NCI-H1930 (cell line): ENCODE measurements around the gene TUBA8.
"Not testable (repeated sequence)": the region's sequence is repeated elsewhere in the genome, so short reads cannot be mapped to it uniquely, and the experiment has no call there.

ENCODE experiments used
- DNase-seq, 2 experiments: peaks; one replicate each; lab custom pipeline; 2025; lab: John Stamatoyannopoulos, UW

Gene TUBA8

DNA sequence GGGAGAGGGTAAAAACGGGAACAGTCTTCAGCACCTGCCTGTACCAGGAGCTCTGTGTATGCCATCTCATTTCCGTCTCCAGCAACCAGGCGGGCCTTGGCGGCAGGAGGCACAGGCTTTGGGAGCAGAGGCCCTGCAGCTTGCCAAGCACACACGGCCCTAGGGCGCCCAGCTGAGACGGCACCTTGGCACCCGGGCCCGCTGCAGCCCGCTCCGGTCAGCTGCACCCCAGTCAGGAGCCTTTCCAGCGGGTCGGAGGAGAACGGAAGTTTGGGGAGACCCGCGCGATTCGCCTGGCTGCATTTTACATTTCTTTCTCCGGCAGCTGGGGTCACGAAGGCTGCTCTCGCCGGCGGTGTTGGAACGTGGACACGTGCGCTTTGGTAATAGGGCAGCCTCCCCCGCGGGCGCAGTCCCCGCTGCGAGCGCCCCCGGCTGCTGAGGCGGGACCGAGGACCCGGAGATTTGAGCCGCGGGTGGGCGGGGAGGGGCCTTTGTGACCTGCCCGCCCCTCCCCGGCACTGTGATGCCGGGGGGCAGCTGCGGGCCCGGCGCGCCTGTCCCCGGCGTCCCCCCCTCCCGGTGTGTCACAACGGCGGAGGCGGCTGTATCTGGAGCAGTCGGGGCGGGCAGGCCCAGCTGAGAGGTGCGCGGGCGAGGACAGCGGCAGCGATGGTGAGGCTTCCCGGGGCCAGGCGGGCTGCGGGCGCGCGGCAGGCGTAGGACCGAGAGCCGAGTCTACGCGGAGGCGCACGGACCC, at the start of gene TUBA8:
TSS of gene TUBA8 (plus strand) at position 616 of the 760 bp plus-strand sequence. CDS start at position 673, 57 bp downstream.
- peak in 1 of 2 experiments; percentile 16 for DNase-seq

DNA sequence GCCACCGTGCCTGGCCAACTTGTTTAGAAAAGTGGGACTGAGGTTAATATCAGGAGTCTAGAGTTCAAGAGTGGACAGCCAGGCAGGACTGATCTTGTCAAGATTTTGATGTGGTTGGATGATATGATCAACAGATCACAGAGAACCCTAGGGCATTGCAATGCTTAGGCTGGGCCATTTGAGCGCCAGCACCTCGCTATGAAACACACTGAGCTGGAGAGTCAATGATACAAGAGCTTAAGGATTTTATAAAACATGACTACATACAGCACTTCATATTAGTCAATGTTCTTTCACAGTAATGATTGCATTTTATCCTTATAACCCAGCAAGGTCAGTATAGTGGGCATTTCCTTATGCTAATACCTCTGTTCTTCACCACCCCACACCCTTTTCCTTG, 48.2 kb upstream of the TUBA8 start:
- DNase-seq, result no peak

- no peak for DNase-seq
Measured at GRCh38 chr22:18063306-18063705, 47.3 kb upstream of the TUBA8 start.

DNA sequence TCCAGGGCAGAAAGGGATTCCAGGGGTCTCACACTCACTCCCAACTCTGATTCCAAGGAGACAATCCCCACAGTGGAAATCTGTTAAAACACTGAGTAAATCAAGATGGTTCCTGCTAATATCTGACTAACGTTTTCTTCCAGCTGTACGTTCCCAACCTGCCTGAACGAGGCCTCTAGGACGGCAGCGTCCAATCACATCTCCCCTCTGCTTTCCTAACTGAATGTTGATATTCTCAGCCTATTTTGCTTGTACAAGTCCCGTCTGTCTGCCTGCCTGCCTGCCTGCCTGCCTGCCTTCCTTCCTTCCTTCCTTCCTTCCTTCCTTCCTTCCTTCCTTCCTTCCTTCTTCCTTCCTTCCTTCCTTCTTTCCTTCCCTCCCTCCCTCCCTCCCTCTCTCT, 46.9 kb upstream of the TUBA8 start:
- DNase-seq, result not testable (repeated sequence)

GRCh38 chr22:18064636-18065035, 46.0 kb upstream of the TUBA8 start:
- DNase-seq, result no peak

DNA sequence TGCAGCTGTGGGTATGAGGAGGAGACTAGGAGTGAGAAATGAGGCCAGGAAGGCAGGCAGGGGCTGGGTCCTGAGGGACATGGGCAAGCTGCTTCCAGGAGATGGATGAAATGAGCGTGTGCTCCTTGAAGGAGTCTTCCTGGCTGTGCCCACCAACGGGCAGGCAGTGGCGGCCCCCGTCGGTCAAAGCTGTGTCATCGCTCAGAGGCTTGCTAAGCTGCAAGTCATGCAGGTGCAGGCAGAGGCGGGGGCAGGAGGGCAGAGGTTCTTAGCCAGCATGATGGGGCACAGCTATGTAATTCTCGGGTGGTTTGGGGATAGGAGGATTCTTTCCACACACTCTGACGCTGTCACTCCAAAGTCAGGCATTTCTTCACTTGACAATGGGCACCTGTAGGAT, 45.4 kb upstream of the TUBA8 start:
- DNase-seq, result no peak

DNA sequence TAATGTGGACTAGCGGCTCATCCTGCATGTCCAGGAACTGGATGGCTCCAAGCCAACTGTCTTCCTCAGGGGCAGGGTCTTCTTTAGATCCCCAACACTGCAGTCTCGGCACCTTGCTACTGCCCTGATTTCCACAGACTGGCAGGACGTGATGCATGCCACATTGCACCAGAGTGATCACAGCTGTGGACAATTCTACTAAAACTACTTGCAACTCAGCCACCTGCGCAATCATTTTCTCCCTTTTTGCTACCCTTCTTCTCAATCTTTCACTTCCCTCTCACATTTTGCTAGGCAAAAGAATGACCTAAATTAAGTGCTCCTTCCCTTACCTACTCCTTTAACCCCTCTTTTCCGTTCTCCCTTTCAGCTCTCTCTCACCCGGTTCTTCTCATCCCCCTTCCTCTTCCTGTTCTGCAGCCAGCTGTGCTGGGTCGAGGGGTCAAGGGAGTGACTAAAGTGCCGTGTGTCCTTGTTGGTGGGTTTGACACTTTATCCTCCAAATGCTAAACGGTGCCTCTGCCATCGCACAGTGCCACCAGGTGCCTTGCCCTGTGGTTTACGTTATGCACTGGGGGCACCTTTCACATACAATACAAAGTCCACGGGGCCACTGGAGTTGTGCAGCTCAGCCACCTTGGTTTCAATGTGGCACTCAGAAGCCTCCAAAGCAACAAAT, 44.3 kb upstream of the TUBA8 start:
- no peak for DNase-seq

GRCh38 chr22:18067121-18067520, 43.5 kb upstream of the TUBA8 start:
- DNase-seq, result no peak

- no peak for DNase-seq
Measured at GRCh38 chr22:18067548-18068341, 42.9 kb upstream of the TUBA8 start.

DNA sequence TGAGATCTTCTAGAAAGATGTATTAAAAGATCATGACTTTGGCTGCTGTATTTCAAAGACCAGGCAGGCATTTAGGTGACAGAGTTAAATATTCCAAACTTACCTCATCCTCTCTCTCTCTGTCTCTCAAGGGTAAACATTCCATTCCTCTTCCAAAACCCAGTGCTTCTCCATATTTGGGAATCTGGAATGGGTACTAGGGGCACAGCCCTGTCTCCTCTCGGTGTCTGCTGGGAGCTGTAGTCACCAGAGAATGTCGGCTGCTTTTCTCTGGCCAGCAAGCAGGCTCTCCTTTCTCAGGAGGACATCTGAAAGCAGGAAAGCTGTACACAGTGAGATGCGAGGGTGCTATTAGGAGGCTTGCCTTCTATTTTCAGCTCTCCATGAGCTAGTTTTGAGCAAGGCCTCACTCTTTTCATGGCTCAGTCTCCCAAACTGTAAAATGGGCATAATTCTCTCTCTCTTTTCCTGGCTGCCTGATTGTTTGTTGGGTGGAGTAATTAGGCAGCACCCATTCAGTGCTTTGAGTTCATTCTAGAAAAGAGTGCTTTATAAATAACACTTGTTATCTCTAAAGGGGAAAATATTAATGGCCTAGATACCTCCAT, 42.1 kb upstream of the TUBA8 start:
- no peak for DNase-seq

DNA sequence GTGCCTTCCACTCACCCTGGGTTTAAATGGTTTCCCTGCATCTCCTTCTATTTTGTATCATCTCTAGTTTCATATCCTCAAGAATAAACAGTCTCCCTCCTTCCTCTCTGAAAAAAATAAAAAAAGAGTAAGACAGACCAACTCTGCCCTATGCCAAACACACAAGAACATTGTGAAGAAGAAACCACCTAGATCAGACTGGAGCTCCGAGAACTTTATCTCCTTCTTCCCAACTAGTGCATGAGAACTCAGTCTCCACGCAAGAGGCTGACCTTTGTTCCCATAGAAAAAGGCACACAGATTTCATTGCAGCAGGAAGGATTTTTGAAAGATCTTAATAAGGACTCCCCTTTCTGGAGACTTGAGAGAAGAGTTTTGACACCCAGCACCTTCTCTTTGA, 41.6 kb upstream of the TUBA8 start:
- no peak for DNase-seq

- DNase-seq, result no peak
Measured at GRCh38 chr22:18070041-18070440, 40.6 kb upstream of the TUBA8 start.

- DNase-seq, result no peak
Measured at GRCh38 chr22:18070556-18071306, 39.9 kb upstream of the TUBA8 start.

GRCh38 chr22:18071307-18071967, 39.2 kb upstream of the TUBA8 start:
- not testable (repeated sequence) for DNase-seq

GRCh38 chr22:18071968-18072310, 38.7 kb upstream of the TUBA8 start:
- no peak for DNase-seq

- DNase-seq, result no peak
Measured at GRCh38 chr22:18073467-18073866, 37.1 kb upstream of the TUBA8 start.

DNA sequence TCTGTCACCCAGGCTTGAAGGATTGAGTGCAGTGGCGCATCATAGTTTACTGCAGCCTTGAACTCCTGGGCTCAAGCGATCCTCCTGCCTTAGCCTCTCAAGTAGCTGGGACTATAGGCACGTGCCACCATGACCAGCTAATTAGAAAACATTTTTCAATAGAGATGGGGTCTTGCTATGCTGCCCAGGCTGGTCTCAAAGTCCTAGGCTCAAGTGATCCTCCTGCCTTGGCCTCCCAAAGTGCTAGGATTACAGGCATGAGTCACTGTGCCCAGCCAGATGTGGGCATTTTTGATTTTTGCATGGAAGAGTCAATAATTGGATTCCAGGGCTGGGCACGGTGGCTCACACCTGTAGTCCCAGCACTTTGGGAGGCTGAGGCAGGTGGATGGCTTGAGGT, 36.7 kb upstream of the TUBA8 start:
- DNase-seq, result not testable (repeated sequence)

- no peak for DNase-seq
Measured at GRCh38 chr22:18075101-18075719, 35.4 kb upstream of the TUBA8 start.

GRCh38 chr22:18075720-18076497, 34.7 kb upstream of the TUBA8 start:
- peak; percentile 62 to 75 for DNase-seq

GRCh38 chr22:18077087-18077638, 33.4 kb upstream of the TUBA8 start:
- DNase-seq, result no peak
